DMS153 treated with DMSO at 0.1 percent for 48 hours (cell line): ENCODE data around the gene KCTD15.

Experiments used
- DNase-seq: peaks from one replicate; lab custom pipeline; 2025; ENCODE audit not compliant: unreplicated experiment; lab: John Stamatoyannopoulos, UW

Gene KCTD15

DNA sequence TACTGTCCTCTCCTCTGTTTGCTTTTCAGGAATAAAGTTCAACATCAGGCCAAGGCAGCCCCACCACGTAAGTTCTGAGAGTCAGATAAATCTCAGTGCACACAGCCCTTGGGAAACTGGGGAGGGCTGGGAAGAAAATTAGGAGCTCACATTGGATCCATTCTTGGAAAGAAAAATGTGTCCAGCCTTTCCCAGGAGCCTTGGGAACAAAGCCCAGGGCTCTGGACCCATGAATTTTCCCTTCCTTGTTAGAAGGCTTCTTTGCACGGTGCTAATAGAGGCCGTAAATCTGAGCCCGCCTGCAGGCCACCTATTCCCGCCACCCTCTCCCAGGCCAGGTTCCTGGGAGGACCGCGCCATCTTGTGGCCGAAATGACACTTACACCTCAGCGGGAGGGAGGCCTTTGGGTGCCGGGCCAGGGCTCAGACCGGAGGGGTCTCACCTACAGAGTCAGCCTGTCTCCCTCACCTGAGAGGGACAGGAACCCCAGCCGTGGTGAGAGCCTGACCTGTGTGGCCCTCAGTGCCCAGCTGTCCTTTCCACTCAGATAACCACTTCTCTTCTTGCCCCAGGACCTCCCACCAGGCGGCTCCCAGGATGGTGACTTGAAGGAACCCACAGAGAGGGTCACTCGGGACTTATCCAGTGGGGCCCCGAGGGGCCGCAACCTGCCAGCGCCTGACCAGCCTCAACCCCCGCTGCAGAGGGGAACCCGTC lies 25.1 kb upstream of the KCTD15 start:
- DNase-seq = peak; percentile 63

DNA sequence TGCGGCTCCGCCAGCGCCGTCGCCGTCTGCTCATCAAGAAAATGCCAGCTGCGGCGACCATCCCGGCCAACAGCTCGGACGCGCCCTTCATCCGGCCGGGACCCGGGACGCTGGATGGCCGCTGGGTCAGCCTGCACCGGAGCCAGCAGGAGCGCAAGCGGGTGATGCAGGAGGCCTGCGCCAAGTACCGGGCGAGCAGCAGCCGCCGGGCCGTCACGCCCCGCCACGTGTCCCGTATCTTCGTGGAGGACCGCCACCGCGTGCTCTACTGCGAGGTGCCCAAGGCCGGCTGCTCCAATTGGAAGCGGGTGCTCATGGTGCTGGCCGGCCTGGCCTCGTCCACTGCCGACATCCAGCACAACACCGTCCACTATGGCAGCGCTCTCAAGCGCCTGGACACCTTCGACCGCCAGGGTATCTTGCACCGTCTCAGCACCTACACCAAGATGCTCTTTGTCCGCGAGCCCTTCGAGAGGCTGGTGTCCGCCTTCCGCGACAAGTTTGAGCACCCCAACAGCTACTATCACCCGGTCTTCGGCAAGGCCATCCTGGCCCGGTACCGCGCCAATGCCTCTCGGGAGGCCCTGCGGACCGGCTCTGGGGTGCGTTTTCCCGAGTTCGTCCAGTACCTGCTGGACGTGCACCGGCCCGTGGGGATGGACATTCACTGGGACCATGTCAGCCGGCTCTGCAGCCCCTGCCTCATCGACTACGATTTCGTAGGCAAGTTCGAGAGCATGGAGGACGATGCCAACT lies 24.4 kb upstream of the KCTD15 start:
- no peak for DNase-seq

DNA sequence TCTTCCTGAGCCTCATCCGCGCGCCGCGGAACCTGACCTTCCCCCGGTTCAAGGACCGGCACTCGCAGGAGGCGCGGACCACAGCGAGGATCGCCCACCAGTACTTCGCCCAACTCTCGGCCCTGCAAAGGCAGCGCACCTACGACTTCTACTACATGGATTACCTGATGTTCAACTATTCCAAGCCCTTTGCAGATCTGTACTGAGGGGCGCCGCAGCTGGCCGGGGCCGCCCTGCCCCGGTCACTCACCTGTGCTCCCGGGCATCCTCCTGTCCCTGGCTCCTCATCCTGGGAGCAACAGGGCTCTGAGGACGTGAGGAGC lies 23.9 kb upstream of the KCTD15 start:
- DNase-seq = no peak

DNA sequence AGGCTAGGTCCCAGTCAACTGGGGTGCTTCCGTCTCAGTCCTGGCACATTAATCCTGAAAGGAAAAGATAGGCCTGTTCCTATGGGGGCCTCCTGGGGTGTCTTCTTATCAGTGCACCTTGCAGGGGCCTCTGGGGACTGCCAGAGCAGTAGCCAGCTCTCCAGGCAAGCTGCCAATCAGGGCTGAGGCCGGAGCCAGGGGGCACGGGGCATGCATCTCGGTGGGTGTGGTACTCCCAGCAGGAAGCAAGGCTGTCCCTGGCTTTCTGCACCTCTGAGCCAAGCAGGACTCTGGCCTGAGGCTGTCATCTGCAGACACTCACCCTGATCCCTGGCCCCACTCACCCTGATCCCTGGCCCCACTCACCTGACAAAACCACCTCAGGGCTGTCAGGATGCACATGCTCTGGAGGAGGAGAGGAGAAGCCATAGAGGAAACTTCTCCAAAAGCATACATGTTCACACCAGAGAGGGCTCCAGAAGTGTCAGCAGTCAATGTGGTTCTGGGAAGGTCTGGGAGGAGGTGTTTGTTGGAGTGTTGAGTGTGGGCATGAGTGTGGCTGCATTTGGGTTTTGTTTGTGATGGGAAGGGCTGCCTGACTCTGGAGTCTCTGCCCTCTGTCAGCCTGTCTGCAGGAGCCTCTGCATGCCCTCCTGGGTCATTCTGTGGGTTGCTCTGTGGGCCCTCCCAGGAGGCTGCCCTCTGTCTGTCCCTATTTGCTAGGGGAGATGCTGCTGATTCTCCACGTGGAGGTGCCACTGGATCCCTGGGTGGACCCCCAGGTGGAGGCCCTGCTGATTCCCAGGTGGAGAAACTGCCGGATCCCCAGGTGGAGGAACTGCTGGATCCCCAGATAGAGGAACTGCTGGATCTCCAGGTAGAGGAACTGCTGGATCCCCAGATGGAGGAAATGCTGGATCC lies 22.7 kb upstream of the KCTD15 start:
- no peak for DNase-seq

DNA sequence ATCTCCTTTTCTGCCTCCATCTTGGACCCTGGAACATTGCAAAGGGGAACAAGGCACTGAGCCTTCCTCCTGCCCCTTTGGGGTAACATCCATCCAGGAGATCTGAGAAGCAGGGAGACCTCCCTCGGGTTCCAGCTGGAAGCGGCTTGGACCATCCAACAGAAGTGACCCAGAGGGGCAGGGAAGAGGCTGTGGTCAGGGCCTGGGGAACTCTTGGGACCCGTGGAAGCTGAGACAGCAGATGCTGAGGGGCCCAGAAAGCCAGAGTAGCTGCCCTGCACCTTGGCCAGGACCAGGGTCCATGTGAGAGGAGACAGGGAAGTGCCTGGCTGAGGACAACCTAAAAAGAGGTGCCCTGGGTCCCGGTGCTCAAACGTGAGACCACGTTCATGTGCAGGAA lies 21.9 kb upstream of the KCTD15 start:
- no peak for DNase-seq

DNA sequence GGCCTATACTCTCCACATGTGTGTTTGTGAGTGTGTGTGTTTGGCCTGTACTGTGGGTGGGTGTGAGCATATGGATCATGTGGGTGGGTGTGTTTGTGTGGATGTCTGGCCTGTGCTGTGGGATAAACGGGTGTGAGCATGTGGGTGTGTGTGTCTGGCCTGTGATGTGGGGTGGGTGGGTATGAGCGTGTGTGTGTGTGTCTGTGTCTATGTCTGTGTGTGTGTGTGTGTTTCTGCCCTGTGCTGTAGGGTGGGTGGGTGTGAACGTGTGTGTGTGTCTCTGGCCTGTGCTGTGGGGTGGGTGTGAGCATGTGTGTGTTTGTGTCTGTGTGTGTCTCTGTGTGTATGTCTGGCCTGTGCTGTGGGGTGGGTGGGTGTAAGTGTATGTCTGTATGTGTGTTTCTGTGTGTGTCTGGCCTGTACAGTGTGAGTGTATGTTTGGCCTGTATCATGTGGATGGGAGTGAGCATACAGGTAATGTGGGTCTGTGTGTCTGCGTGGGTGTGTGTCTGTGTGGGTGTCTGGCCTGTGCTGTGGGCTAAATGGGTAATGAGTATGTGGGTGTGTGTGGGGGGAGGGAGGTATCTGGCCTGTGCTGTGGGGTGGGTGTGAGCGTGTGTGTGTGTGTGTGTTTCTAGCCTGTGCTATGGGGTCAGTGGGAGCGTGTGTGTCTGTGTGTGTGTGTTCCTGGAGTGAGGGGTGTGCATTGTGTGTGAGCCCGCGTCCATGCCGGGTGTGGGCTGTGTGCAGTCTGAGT lies 20.8 kb upstream of the KCTD15 start:
- no peak for DNase-seq

DNA sequence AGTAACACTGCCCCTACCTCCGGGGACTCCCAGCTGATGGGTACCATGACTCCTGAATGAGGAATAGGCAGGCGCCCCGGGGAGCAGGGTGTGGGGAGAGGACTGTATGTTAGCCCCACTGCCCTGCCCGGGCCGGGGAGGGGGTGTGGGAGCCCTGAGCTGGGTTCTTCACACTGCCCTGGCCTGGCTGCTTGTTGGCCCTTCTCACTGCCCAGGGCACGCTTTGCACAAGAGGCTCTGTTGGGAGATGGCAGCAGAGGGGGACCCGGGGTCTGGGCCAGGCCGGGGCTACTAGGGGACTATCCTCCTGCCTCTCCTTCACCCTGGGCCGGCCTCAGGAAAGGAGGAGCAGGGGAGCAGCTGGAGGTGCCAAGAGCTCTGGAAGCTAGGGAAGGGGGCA lies 19.3 kb upstream of the KCTD15 start:
- no peak for DNase-seq

DNA sequence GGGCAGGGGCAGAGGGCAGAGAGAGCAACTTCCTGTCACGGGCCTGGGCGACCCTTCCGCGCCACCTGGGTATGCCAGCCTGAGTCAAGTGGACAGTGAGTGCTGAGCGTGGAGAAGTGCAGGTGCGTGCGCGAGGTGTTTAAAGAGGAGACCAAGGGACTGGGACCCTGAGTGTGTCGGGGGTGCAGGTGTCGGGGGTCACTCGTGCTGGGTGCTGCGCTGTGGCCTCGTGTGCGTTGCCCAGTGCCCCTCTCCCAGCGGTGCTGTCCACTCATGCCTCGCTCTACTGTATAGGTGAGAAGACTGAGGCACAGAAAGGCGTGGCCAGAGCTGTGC lies 18.9 kb upstream of the KCTD15 start:
- DNase-seq = no peak

DNA sequence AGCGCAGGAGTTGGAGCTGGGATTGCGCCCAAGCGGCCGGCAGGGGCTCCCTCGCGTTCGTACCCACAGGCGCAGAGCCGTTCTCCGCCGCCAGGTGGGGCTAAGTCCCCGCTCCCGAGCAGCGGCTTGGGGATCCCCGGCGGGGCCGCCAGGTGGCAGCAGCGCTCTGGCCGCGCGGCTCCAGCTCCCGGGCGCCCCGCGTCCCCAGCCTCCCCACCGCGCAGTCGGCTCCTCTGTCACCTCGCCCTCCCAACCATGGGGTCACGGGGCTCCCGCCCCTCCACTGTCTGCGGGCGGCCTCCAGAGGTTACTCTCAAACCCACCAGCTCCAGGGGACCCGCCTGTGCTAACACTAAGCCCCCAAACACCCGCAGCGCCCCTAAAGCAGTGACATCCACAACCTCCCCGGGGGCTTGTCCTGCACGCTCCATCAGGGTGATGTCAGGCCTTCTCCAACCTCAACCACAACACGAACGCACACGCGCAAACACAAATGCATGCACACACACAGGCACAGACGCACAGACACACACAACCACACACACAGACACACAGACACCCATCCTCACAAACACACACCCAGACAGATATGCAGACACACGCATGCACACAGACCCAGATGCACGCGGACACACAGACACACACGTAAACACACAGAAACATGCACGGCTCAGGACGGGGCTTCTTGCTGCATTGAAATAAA lies 18.4 kb upstream of the KCTD15 start:
- peak; percentile 86 for DNase-seq

DNA sequence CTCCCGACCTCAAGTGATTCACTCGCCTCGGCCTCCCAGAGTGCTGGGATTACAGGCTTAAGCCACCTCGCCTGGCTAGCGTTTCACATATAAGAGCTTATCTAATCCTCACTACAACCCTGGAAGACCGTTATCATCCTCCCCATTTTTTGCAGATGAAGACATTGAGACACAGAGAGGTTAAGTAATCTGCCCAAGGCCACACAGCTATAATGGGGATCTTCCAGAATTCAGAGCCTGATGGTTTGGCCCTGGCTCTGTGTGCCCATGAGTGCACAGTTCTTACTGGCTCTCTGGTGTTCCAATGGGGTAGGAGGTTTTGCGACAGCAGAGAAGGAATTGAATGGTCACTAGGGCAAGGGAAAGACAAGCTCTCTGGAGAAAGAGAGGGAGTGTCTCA lies 16.8 kb upstream of the KCTD15 start:
- no peak for DNase-seq

DNA sequence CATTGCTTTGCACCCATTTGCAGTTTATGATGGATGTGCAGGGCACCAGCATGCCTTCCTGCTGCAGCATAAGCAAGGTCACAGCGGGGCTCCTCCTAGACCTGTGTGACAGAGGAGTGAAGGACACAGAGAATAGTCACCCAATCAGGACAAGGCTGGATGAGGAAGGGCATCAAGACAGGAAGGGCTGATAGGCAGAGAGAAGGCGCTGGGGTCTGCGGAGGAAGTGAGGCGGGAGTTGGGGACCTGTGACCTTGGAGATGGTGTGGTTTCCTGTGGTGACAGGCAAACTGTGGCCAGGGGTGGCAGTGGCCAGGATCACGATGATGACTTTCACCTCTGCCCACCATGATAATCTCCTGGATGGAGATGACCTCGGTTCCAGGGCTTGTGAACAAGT lies 16.4 kb upstream of the KCTD15 start:
- no peak for DNase-seq

DNA sequence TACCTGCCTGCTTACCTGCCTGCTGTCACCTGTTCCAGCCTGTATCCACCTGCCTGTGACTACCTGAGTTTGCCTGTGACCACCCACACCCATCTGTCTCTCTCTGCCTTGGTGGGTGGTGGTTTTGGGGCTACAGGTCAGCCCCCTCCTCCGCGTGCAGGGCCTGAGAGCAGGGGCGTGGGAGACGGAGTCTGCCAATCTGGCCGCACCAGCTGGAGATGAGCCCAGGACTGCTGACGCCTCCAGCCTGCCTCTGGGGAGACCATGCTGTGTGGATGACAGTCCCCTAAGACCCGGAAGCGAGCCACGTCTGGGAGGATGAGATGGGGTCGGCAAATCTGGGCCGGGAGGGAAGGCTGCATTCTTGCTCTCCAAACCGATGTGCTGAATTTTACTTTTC lies 15.9 kb upstream of the KCTD15 start:
- no peak for DNase-seq

DNA sequence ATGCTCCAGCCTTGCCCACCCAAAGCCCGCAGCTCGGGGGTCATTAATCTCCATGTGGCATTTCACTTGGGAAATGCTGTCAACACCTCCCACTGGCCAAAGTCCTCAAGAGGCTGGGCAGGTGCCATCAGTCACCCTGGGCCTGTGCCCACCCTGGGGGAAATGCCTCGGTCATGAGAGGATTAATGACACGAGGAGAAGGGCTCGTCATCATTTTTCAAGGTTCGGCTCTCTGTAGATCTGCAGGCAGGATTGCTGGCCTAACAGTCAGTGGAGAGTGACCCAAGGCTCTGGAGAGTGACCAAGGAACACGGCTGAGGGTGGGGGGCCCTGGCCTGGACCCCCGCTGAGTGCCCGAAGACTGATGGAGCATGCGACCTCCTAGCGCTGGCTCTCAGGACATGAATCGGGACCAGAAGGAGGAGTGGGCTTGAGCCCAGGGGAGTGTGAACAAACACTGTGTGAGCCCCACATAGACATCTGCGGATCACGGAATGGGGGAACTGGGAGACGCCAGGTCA lies 15.2 kb upstream of the KCTD15 start:
- DNase-seq = no peak

DNA sequence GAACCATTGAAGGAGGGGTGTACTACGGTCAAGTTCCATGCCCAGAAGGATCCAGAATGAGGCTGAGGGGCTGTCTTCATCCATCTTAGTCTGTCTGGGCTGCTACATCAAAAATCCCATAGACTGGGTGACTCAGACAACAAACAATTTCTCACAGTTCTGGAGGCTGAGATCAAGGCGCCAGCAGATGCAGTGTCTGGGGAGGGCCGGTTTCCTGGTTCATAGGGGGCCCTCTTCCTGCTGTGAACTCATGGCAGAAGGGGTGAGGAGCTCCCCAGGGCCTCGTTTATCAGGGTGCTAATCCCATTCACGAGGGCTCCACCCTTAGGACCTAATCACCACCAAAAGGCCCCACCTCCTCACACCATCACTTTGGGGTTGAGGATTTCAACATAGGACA lies 14.7 kb upstream of the KCTD15 start:
- no peak for DNase-seq

DNA sequence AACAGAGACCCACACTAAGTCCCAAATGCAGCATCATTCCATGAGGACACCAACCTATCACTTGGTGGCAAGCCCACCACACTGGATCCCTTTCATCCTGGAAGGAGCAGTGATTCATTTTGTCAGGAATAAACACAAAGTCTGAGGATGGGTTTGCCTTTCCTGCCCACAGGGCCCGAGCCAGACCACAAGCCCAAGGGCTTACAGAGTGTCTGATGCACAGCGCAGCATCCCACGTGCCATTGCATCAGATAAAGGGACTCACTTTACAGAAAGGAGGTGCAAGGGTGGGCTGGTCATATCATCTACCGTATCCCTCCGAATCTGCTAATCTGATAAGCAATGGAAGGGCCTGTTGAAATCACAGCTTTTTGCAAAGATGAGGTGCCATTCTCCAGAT lies 12.2 kb upstream of the KCTD15 start:
- no peak for DNase-seq

DNA sequence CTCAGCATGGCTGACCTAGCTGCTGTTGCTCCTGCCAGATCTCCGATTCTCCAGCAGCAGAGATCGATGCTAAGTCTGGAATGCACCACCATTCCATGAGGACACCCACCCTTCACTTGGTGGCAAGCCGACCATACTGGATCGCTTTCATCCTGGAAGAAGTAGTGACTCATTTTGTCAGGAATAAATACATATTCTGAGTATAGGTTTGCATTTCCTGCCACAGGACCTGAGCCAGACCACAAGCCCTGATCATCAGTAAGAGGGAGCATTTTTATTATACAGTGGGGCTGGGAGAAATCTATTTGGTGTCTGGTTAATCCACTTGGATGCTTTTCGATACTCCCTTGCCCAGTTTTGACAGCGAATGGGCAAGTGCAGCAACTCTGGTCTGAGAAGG lies 10.9 kb upstream of the KCTD15 start:
- DNase-seq = no peak

DNA sequence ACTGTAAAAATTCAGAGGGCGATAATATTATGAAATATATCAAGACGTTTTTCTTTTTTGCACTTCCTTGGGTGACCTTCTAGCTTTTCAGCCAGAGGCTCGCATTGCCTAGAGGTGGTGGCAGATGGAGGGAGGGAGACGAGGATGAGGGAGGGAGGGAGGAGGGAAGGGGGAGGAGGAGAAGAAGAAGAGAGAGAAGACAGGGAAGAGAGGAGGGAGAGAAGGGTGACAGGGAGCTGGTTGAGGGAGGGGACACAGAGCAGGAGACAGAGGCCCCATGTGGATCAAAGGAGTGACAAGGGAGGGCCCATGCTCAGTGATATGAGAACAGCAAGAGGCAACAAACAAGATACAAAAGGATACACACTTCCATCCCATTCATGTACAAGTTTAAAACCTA lies 8.0 kb upstream of the KCTD15 start:
- DNase-seq = no peak

DNA sequence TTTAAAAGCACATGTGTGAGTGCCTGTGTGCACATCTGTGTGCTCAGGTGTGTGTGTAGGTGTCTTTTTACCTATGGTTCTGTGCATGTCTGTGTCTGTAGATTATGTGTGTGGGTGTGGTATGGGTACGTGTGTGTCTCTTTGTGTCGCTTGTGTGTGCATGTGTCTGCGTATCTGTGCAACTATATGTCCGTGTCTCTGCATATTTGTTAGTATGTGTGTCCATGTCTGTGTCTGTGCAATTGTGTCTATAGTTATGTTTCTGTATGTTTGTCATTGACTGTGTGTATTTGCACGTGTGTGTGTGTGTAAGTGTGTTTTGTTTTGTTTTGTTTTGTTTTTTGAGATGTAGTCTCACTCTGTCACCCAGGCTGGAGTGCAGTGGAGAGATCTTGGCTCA lies 7.3 kb upstream of the KCTD15 start:
- no peak for DNase-seq

DNA sequence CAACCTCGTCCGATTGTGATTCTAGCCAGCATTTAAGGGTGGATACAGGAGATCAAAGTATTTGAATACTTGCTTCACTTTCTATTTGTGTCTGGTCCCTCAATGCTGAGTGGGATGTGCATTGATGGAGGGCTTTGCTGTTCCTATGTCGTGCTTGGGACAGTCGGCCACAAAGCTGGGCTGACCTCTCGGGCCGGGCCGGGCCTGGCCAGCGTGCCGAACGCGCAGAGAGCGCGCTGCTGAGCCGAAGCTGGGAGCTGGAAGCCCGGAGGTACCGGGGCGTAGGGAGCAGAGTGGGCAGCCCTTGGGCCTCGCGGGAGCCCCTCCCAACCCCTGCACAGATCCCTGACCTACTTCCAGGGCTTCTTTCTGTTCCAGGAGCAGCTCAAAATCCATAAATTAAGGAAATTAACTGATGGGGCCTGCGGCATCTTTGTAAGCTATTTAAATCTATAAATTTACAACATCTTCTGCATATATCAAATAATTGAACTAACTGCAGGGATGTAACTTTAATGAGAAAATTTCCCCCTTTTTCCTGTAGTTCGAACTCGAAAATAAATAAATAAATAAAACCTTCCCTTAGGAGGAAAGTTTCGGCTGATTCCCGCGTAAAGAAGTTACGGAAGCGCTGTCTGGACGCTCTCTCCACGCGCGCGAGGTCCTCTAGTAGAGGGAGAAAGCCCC lies 1.8 kb upstream of the KCTD15 start:
- no peak for DNase-seq
